HG03064 (cell line): ENCODE results near the gene SLC66A1.

Experiments used
- ATAC-seq: cut with Tn5 transposase; IDR thresholded peaks from one replicate; pipeline ENCODE4 v1.9.1; 2021; ENCODE audit warnings: low read depth; ENCODE audit not compliant: unreplicated experiment

The SLC66A1 gene

GRCh38 chr1:19324665-19324990 lies 12.5 kb downstream of the SLC66A1 start:
- ATAC-seq: no peak

DNA sequence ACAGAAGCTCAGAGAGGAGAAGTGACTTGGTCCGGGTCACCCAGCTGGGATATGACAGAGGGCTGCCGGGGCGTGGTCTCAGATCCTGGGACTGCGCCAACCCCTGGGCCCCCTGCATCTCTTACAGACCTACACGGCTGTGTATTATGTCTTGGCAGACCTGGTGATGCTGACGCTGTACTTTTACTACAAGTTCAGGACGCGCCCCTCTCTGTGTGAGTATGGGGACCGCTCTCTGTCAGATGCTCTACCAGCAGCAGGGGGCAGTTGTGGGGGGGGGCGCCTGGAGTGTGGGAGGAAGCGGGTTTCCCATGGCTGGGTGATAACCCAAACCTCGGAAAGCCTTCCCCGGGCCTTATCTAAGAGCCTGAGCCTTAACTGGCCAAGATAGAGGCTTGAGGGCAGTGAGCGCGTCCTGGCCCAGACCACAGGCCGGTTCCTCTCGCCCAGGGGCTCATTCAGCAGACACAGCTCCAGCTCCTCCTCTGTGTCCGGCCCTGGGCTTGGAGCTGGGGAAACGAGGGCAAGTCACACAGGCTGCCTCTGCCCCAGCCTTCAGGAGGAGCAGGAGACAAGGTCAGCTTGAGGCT lies 13.3 kb downstream of the SLC66A1 start:
- no peak for ATAC-seq

DNA sequence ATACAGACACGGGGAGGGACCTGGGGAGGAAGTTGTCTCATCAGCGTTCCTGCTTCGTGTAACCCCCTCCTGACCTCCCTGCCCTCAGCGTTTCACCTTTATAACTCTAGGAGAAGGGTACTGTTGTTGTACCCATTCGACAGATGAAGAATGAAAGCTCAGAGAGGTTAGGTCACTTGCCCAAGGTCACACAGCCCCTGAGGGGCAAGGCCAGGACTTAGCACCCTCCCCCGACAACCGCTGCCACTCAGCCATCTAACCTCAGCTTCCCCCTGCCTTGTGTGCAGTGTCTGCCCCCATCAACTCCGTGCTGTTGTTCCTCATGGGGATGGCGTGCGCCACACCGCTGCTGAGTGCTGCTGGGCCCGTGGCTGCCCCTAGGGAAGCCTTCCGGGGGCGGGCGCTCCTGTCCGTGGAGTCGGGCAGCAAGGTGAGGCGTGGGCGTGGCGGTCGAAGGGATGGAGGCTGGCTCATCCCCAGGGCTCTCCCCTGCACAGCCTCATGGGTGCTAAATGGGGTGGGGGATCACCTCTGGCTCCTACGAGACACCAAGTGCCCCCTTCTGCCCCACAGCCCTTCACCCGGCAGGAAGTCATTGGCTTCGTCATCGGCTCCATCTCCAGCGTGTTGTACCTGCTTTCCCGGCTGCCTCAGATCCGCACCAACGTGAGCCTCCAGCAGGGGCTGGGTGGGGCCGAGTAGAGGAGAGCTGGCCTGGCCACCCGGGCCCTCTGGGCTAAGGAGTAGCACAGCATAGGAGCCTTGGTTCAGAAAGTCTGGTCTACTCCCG lies 14.0 kb downstream of the SLC66A1 start:
- no peak for ATAC-seq

GRCh38 chr1:19326748-19327065 lies 14.6 kb downstream of the SLC66A1 start:
- ATAC-seq: no peak

DNA sequence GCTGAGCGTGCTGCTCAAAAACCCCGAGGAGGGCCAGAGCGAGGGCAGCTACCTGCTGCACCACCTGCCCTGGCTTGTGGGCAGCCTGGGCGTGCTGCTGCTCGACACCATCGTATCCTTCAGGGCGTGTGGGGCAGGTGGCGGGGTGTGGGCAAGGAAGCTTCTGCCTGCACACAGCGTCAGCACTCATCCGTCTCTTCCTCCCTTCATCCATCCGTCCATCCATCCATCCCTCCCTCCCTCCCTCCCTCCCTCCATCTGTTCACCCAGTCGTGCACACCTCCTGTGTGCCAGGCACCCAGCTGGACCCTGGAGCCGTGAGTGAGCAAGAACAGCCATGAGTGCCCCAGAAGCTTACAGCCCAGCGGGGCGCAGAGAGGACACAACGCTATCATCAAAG lies 15.2 kb downstream of the SLC66A1 start:
- no peak for ATAC-seq

- ATAC-seq: no peak
Observed at GRCh38 chr1:19327736-19328135, 15.6 kb downstream of the SLC66A1 start.

DNA sequence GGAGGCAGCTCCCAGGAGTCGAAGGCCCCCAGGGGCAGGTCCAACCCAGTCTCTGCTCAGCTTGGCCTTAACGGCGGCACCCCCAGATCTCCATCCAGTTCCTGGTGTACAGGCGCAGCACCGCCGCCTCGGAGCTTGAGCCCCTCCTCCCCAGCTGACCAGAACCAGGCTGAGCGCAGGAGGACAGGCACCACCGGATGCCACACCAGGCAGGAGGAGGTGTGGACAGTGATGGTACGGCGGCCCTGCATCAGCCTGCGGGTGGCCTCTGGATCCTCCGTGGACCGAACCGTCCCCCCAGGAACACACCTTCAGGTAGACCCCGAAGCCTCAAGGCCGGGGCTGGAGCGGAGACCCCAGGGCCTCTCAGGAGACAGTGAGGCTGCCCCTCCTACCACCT lies 16.4 kb downstream of the SLC66A1 start:
- no peak for ATAC-seq

DNA sequence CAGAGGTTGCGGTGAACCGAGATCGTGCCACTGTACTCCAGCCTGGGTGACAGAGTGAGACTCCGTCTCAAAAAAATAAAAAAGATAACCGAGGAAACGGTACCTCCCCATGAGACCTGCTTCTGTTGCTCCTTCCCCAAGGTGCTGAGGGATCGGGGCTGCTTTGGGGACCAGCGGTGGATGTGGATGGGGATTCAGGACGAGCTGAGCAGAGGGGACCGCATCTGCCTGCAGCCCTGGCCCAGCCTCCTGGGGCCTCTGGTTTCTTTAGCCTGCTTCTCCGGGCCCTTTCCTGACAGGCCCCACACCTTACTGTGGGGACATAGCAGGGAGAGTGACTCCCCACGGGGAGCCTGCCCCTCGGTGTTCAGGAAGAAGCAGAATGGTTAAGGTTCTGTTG lies 17.1 kb downstream of the SLC66A1 start:
- ATAC-seq: no peak

GRCh38 chr1:19329611-19330010 lies 17.5 kb downstream of the SLC66A1 start:
- ATAC-seq: no peak

DNA sequence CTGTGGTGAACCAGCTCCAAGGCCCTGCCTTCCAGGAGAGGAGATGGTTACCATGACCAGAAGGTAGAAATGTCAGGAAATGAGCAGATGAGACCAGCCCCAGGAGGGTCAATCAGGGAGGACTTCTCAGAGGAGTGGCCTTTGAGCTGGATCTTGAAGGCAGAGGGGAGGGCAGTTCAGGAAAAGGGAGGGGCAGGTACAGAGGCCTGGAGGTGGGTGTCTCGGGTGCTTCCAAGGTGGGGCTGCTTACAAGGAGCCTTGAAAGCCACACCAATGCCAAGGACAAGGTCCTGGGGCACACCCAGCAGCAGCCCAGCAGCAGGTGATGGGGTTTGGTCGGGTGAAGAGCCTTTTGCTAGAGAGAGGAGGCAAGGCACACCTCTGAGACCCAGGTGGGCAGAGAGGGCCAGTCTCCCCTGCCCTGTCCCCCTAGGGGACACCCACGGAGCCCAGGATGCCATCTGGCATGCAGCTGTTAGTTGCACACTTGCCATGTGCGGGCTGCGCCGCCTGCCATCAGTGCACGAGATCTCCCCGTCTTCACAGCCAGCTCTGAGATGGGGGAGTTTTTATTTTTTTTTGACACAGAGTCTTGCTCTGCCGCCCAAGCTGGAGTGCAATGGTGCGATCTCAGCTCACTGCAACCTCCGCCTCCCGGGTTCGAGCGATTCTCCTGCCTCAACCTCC lies 18.5 kb downstream of the SLC66A1 start:
- ATAC-seq: no peak

DNA sequence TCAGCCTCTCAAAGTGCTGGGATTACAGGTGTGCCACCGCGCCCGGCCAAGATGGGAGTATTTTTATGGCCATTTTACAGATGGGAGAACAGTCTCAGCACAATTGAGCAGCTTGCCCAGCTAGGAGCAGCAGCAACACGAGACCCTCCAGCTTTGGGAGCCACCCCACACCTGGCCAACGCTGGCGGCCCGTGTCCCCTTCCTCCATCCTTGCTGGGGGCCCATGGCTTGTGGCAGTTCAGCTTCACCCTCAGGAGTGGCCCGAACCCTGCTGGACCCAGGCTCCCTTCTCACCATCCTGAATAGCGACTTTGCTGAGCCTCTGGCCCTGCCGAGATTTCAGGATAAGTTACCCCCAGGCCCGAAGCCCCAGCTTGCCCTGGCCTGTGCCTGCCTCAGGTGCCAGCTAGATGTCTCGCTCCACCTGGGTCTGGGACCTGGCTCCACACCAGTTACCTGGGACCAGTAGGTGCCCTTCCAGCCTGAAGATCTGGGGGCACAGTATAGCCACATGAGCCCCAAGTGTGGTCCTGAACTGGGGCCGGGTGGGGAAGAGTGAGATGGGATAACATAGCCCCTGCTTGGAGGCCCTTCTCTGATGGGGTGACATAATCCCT lies 19.2 kb downstream of the SLC66A1 start:
- ATAC-seq: no peak

GRCh38 chr1:19332832-19333231 lies 20.7 kb downstream of the SLC66A1 start:
- ATAC-seq: no peak

GRCh38 chr1:19333587-19334354 lies 21.6 kb downstream of the SLC66A1 start:
- ATAC-seq: no peak

DNA sequence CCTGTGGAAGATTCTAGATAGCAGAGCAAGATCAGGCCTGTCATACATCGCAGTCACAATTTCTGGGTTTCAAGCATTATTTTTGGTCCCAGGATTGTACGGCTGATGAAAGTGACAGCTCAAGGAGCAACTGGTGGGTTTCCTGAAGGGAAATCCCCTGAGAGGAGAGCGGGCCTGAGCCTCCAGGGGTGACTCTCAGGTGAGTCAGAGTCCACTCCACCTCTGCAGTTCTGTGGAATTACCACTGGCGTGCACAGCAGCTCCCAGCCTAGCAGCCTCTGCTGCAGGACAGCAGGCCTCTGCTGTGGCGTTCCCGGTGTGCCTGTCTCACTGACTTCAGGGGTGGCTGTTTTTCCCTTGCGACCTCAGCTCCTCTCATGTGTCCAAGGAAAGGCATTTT lies 24.4 kb downstream of the SLC66A1 start:
- no peak for ATAC-seq

DNA sequence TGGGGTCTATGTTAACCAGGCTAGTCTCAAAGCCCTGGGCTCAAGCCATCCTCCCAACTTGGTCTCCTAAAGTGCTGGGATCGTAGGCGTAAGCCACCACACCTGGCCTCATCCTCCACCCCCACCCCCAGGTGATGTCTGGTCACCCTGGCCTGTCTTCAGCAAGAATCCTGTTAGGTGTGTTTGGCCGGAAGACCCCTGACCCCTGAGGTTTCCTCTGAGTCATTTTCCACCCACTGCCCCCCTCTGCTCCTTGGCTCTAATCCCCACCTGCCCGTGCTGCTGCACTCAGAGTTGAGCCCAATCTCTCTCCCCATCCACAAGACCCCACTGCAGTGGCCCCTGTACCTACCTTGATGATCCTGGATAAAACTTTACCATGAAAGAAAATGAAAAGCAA lies 25.2 kb downstream of the SLC66A1 start:
- no peak for ATAC-seq

DNA sequence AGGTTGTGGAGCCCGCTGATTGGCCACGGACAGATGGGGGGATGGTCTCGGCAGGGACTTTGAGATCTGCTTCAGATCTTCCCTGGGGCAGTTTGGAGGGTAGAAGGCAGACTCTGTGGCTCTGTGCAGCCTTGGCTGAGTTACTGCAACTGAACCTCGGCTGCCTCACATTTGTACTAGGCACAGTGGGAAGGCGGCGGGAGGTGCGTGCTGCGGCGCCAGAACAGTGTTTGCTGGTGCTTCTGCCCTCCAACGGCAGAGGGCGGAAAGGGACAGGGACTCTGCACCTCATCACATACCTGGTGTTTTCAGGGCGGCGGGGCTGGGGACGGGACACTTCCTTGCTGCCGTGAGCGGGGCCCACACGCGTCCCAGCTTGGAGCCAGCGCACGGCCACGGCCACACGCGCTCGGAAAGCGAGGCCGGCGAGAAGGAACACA lies 26.2 kb downstream of the SLC66A1 start:
- no peak for ATAC-seq

DNA sequence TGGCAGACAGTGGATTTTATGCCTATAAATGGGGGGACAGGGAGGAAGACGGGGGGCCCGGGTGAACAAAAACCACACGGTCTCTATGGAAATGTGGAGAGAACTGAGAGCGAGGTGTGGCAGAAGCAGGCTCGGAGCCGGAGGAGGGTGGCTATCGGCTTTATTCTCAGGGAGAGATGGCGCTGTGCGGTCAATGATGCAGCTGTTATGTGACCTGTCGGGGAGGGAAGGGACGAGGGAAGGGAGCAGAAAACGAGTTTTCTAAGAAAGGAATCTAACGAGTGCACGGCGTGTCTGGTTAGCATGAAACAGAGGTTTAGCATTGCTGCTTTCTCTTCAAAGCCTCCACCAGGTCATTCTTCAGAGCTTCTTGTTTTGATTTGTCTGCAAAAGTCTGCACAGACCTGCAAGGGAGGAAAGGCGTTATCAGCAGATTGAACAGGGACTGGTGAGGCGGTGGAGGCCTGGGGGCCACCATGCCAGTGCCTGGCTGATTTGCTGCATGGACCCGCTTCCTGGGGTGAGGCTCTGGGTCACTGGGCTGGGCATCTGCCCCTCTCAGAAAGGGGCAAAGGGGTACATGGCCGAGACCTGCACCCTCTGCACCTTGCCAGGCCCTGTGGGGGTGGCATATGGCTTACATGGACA lies 27.2 kb downstream of the SLC66A1 start:
- ATAC-seq: no peak

GRCh38 chr1:19340387-19340937 lies 28.3 kb downstream of the SLC66A1 start:
- no peak for ATAC-seq

GRCh38 chr1:19341201-19342061 lies 29.3 kb downstream of the SLC66A1 start:
- ATAC-seq: no peak
